HG03103 (cell line): Measurements from ENCODE around the gene DAB2IP.

ENCODE experiments used
- ATAC-seq: cut with Tn5 transposase; IDR thresholded peaks from one replicate; pipeline ENCODE4 v1.9.1; 2021; ENCODE audit warnings: low read depth; ENCODE audit not compliant: unreplicated experiment

The DAB2IP gene

DNA sequence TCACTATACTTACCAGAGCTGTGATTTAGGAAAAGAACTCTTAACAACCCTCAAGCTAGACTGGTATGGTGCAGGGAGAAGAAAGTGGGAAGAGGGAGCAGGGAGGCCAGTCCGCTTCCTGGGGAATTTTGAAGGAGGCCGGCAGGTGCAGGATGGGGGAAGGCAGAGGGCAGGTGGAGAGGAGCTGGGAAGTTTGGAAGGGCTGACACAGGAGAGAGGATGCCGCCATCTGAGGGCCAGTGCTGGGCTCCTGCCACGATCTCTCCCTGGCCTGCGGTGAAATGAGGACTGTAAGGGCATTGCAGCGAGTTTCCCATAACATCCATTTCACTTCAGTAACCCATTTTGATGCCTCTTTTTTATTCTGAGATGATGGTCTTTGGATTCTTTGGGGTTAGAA lies 8.9 kb downstream of the DAB2IP start:
- ATAC-seq = no peak

DNA sequence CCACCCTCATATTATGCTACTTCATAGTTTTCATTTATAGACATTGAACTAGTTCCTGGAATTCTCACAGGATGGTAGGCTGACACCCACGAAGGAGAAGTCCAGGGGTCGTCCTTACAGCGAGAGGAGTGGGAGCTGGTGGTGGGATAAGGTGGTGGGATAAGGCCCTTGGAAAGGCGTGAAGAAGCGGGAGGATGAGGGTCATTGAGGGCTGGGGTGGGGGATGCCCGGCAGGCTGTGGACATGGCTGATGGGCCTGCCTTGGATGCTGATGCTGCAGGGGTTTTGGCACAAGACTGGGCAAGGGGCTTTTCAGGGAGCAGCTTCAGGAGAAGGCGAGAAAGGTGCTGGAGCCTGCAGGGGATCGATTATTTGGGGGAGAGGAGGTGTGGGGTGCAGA lies 9.4 kb downstream of the DAB2IP start:
- ATAC-seq = no peak

DNA sequence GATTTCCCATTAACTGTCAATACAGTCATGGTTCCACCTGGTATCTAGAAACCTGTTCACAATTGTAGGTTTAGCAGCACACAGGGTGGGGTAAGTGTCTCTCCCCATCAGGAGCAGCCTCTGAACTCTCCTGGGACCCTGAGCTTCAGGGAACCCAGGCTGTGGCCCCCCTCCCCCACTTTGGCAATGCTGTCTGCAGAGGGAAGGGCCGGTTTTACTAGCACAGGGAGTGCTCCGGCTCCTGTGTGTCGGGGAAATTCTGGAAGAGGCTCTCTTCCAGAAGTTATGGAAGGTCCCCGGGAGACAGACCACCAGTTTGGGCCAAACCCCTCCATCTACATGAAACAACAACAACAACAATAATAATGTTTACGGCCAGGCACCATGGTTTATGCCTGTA lies 9.9 kb downstream of the DAB2IP start:
- no peak for ATAC-seq

DNA sequence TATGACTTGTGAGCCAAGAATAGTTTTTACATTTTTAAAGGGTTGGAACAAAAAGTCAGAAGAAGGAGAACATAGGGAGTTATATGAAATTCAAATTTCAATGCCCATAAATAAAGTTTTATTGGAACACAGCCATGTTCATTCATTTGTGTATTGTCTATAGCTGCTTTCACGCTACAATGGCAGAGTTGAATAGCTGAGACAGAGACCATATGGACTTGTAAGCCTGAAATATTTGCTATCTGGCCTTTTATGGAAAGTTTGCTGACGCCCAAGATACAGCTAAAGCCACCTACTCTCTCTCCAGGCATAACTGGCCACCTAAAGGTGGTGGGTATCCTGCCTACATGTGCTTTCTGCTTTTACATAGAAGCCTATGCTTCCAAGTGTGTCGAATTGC lies 10.9 kb downstream of the DAB2IP start:
- no peak for ATAC-seq

DNA sequence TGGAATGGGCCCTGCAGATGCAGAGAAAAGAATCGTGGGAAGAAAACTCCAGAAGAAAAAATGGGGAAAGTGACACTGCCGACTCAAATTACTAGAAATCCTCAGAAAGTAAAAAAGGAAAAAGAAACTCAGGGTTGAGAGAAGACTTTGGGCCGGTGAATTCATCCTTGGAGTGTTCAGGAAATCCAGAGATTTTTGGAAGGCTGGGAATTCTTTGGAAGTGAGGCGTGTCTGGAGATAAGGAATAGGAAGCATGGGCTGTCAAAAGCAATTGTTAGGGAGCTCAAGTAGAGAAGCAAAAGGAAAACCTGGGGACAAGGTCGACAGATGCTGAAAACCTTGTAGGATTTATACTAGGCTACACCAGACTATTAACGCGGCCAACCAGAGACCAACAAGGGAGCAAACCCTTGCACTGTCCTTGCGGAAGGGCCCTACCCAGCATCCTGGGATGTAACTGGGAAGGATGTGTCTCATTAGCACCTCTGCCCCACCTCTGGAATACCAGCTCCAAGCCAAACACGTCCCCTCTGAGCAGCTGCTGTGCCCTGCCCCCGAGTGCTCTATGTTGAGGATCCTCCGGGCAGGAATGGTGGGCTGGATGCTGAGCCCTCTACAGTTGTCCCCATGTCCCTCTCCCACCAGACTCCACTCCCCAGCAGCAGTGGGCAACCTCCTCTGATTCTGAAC lies 11.6 kb downstream of the DAB2IP start:
- ATAC-seq = no peak

DNA sequence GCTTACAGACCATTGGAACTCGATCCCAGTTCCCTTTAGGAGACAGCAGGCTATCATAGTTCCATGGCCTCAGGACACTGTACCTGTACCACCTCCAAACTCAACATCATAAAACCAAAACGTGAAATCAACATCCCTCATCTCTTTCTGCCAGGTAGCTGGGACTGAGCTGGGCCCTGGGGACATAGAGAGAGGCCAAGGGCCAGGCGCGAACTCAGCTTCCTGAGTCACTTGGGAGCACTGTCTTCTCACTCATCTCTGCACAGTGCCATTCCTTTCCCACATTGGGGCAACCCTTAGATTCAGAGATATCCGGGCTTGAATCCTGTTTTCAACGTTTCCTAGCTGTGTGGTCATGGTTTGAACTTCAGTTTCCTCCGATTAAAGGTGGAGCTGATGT lies 12.2 kb downstream of the DAB2IP start:
- ATAC-seq = no peak

DNA sequence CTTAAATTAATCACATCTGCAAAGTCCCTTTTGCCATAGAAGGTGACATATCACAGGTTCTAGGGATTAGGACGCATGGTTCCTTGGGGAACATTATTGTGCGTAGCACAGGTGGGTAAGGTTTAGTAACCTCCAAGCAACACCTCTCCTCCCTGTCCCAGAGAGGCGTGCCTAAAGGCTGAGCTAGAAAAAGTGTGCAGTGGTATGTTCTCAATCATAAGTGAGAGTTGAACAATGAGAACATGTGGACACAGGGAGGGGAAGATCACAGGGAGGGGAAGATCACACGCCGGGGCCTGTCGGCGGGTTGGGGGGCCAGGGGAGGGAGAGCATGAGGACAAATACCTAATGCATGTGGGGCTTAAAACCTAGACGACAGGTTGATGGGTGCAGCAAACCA lies 14.9 kb downstream of the DAB2IP start:
- ATAC-seq = no peak

DNA sequence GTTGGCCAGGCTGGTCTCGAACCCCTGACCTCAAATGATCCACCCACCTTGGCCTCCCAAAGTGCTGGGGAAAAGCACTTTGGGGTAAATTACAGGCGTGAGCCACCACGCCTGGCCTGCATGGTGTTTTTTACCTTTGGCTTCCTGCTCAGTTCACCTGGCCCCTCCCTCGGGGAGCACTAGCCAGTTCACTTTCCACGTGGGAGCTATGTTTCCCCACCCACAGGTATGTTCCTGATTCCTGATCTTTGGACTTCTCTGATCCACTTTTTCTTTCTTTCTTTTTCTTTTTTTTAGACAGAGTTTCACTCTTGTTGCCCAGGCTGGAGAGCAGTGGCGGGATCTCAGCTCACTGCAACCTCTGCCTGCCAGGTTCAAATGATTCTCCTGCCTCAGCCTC lies 15.8 kb downstream of the DAB2IP start:
- no peak for ATAC-seq

DNA sequence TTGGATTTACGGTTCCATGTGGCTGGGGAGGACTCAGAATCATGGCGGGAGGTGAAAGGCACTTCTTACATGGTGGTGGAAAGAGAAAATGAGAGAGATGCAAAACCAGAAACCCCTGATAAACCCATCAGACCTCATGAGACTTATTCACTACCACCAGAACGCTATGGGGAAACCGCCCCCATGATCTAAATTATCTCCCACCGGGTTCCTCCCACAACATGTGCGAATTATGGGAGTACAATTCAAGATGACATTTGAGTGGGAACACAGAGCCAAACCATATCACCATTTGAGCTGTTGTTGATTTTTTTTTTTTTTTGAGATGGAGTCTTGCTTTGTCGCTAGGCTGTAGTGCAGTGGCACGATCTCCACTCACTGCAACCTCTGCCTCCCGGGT lies 16.5 kb downstream of the DAB2IP start:
- ATAC-seq = no peak

DNA sequence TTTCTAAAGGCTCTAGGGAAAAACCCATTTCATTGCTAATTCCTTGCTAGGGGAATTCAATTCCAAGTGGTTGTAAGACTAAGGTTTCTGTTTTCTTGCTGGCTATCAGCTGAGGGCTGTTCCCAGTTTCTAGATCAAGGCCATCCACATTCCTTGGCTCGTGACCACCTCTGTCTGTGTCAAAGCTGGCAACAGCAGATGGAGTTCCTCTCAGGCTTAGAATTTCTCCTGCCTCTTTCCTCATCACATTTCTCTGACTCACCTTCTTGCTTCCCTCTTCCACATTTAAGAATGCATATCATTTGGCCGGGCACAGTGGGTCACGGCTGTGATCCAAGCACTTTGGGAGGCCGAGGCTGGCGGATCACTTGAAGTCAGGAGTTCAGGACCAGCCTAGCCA lies 19.0 kb downstream of the DAB2IP start:
- ATAC-seq = no peak

DNA sequence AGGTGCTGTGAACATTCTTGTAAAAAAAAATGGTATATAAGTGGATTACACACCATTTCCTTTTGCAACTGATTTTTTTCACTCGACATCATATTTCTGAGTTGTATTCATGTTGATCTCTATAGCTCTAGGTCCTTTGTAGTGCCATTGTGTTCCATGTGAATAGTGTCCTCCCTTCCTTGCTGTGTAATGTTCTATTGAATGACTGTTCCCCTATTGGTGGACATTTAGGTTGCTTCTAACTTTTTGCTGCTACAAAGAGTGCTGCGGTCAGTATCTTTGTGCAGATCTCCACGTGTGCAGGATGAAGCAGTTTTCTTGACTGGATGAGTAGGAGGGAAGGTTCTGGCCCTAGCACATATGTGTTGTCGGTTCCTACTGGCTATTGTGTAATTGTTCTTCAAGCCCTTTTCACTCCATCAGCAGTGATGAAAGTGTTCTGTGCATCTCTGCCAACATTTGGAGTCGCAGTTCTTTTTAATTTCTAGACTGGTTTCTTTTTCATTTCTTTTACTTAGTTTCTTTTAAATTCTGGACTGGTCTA lies 20.2 kb downstream of the DAB2IP start:
- ATAC-seq = no peak

DNA sequence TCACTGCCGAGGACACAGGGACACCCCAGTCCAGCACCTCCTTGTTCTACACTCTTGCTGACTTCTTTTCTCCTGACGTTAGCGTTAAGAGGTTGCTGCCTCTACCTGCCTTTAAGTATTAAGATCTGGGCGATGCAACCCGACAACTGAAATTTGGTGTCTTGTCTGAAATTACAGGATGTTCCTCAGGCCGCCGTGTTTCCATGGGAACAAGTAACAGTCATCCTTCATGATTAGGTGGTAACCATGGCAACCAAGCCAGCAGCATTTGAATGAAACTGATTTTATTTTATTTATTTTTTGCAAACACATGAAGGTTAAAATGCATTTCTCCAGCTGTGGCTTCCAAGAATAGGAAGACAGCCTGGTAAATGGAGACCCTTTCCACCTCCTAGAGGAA lies 20.8 kb downstream of the DAB2IP start:
- ATAC-seq = no peak

DNA sequence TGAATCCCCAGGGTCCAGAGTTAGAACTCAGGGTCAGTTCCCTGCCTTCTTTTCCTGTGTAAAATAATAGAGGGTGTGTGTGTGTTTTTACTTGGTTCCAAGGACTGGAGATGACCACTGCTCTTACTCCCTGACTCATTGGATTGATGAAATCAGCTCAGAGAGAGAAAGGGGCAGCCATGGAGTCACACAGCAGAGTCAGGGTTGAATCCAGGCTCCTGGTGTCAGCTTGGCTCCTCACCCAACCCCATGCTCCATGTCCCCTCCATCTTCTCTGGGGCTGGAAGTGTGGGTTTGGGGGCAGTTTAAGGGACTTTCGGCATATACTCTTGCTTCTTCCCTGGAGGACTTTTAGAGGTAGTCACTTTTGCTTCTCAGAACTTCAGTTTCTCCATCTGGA lies 21.6 kb downstream of the DAB2IP start:
- ATAC-seq = no peak

DNA sequence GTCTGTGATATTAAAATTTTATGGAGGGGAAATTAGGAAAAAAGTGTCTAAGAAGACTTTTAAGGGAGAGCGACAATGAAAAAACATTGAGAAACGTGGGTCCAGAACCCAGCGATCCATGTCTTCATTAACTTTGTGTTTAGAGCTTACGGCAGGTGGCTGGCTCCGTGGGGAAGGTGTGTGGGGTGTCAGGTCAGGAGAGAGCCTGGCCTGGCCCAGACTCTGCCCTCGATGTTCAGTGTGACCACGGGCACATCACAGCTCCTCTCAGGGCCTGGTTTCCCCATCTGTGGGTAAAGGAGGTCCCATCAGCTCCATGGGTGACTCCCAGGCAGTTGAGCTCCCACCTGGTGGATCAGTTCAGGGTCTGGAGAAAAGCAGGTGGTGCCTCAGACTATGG lies 22.1 kb downstream of the DAB2IP start:
- no peak for ATAC-seq

DNA sequence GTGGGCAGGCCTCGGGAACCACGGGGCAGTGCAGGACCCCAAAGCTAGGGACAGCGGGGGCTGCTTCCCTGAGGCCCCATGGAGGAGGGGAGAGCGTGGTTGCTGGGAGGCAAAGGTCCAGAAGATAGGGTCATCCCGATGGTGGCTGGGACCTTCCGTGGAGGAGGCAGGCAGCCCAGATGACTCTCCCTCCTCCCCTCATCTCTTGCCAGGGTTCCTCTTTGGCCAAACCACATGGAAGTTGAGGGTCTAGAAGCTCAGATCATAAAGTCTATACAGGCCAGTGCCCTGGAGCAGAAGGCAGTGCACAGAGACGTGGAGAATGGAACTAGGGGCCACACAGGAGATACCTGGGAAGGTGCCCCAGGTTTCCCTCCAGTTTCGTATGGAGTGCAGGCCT lies 22.6 kb downstream of the DAB2IP start:
- no peak for ATAC-seq

DNA sequence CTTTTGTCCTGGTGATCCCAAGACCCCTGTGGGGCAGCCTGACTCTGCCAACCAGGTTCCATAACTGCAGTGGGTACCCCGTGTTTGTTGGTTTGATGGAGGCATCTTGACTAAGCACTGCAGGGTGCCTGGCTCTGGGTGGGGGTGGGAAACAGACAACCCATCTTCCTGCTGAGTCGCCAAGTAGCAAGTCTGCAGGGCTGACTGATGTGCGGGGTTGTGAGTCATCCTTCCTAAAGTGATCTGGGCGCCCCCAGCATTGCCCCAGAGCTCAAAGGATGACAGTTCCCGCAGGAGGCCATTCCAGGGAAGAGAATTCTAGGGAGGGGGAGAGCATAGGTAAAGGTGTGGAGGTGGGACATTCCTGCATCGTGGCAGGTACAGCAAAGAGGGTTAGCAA lies 23.5 kb downstream of the DAB2IP start:
- no peak for ATAC-seq

DNA sequence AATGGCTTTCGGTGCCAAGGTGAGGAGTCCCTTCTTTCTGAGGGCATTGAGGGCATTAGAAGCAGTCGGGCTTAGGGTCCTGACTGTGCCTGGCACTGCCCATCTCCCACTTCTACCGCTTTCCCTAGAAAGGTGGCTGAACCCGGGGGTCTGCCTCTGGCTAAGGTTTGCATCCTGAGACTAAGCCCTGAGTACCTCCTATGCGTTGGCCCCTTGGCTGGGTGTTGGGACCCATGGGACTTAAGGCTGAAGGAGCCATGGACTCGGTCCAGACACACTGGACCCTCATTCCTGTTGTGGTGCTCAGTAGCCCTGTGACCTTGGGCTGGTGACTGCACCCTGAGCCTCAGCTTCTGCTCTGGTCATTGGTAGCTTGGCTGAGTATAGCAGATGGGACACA lies 23.9 kb downstream of the DAB2IP start:
- ATAC-seq = no peak

DNA sequence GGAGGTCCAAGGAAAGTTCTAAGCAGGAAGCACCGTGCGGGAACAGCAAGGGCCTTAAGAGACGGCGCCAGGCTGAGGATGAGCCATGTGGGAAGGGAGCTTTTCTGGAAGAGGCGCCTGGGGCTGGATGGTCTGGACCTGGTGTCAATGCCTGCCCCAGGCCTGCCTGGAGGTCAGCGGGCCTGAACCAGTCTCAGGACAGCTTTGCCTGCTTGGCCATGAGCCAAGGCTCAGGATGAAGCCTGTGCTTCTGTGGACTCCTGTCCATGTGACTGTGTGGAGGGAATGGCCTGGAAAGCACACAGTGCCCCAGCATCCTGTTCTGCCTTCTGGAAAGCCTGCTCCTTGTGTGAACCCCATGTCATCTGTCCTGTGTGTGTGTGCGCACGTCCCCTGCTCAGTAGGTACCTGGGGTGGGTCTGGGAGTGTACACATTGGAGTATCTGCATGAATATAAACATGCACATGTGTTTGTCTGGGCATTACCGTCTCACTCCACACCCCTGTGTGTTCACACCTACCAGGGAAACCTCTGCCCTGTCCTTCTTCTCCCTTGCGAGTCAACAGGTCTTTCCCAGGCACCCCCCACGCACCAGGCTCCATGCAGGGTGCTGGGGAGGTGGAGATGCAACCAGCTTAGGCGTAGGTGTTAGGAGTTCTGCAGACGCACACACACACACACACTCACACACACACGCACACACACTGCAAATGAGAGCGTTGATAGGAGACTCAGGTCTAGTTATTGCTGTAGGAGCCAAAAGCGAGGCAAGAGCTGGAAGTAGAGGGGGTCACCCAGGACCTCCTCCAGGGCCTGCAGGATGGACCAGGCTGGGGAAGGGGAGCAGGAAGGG lies 24.8 kb downstream of the DAB2IP start:
- ATAC-seq = no peak

DNA sequence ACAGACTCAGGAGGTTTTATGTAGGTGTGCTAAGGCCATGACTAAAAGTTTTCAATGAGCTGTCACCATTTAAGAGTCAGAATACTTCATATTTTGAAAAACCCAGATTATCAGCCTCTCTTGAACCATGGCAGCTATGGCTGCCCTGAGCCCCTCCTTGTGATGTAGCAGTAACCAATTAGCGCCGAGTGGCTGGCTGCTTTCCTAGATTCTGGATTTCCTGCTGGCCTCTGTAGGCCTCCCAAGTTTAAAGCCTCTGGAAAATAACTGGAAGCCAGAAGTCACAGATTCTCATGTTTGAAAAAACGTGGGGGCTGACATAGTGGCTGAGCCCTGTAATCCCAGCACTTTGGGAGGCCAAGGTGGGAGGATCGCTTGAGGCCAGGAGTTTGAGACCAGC lies 25.5 kb downstream of the DAB2IP start:
- ATAC-seq = no peak

DNA sequence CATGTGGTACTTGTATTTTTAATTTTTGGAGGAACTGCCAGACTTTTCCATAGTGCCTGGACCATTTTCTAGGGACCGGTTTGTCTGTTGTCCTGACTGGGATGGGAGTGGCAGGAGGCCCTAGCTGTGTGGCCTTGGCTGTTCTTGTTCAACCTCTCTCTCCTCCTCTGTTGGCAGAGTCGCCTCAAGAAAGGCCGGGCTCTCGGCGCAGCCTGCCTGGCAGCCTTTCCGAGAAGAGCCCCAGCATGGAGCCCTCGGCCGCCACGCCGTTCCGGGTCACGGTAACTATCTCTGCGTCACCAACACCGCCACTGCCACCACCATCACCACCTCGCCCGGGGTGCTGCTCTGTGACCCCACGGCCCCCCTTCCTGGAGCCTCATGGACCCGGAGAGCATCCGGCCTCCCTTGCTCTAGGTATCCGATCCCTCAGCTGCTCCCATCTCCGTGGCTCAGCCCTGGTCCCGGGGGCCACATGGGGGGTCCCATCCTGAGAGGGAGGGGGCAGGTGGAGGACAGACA lies 27.1 kb downstream of the DAB2IP start:
- no peak for ATAC-seq

DNA sequence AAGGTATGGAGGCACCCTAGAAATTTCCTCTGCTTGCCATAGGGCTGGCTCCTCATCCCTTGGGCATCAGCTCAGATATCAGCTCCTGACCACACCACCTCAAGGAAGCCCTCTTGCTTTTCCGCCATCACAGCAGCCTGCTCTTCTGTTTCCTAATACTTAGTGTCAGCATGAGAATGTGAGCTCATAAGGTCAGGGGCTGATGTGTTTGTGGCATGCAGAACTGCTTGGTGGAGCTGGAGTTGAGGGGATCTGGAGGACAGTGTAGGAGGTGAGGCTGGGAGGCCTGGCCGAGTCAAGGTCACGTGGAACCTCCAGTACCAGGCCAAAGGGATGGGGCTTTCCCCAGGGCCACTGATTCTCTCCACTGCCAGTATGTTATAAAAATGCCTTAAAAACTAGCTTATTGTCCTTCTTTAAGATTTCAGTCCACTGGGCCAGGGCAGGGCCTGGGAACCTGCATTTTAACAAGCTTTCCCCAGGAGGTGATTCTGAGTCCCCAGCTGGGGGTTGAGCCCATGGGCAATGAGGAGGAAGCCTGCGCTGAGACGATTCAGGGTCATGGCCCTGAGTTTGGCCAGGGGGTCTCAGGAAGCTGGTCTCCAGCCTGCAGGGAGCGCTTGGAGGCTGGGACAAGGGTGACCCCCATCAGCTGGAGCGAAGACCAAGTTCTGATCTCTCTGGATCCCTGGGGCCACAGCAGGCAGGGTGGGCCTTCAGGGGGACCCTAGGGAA lies 28.6 kb downstream of the DAB2IP start:
- ATAC-seq = no peak
